SU-DHL-6 (cell line): ENCODE data around the gene NSRP1.
"Not testable (repeated sequence)": the region's sequence is repeated elsewhere in the genome, so short reads cannot be mapped to it uniquely, and the experiment has no call there.

Experiments
- H2AFZ ChIP-seq: fragments of 200-600 bp; sonication (generic); 2 replicates; pipeline ENCODE4 v1.6.1; 2014; ENCODE audit warnings: low read depth, mild to moderate bottlenecking, moderate library complexity, mixed read lengths, antibody characterized with exemption, low read length; ENCODE audit not compliant: severe bottlenecking
- H3F3A ChIP-seq: fragments of 200-600 bp; shearing (Covaris generic); 2 replicates; pipeline ENCODE4 v1.6.0; 2016; ENCODE audit warnings: antibody characterized with exemption, mild to moderate bottlenecking; ENCODE audit not compliant: insufficient read depth
- H3K27ac ChIP-seq: fragments of 200-600 bp; sonication (generic); 2 replicates; pipeline ENCODE4 v1.5.1; 2016; ENCODE audit warnings: low read depth, mild to moderate bottlenecking, low read length, moderate library complexity, mixed read lengths
- H3K27me3 ChIP-seq: fragments of 200-600 bp; sonication (generic), shearing (Covaris generic); 2 replicates; pipeline ENCODE4 v1.6.0; 2014; ENCODE audit warnings: mild to moderate bottlenecking, low read length
- H3K36me3 ChIP-seq: fragments of 200-600 bp; sonication (generic); 2 replicates; pipeline ENCODE4 v1.6.1; 2014; ENCODE audit warnings: mild to moderate bottlenecking, low read length, mixed read lengths
- H3K4me2 ChIP-seq: fragments of 300-600, 200-600 bp; shearing (Covaris generic), sonication (generic); 2 replicates; pipeline ENCODE4 v1.6.0; 2014; ENCODE audit warnings: low read length, low read depth, mild to moderate bottlenecking; ENCODE audit not compliant: poor library complexity, severe bottlenecking
- H3K4me3 ChIP-seq: fragments of 200-600 bp; sonication (generic); 2 replicates; pipeline ENCODE4 v1.5.1; 2014; ENCODE audit warnings: antibody characterized with exemption, low read length, mild to moderate bottlenecking, mixed read lengths; ENCODE audit not compliant: insufficient read depth, poor library complexity, severe bottlenecking
- H3K79me2 ChIP-seq: fragments of 200-600 bp; sonication (generic); 2 replicates; pipeline ENCODE4 v1.6.1; 2014; ENCODE audit warnings: mild to moderate bottlenecking, low read length, moderate library complexity; ENCODE audit not compliant: insufficient read depth
- H3K9ac ChIP-seq: fragments of 200-600 bp; sonication (generic); 2 replicates; pipeline ENCODE4 v1.7.0; 2014; ENCODE audit warnings: mild to moderate bottlenecking, low read length
- H3K9me2 ChIP-seq: fragments of 200-600 bp; sonication (generic); replicated peaks from 2 replicates; pipeline ENCODE4 v1.6.1; 2014; ENCODE audit warnings: low read length; ENCODE audit not compliant: insufficient read depth
- H3K9me3 ChIP-seq: fragments of 200-600 bp; sonication (generic); 2 replicates; pipeline ENCODE4 v1.6.1; 2014; ENCODE audit warnings: low read length, mixed read lengths; ENCODE audit not compliant: insufficient read depth
- H4K20me1 ChIP-seq: fragments of 200-600 bp; sonication (generic); 2 replicates; pipeline ENCODE4 v1.6.1; 2014; ENCODE audit warnings: low read depth, mild to moderate bottlenecking, antibody characterized with exemption, low read length, moderate library complexity, mixed read lengths
- EZH2phosphoT487 ChIP-seq: fragments of 200-600 bp; sonication (generic), shearing (Covaris generic); conservative IDR thresholded peaks from 2 replicates; pipeline ENCODE4 v1.6.1; 2018; ENCODE audit warnings: mild to moderate bottlenecking, antibody characterized with exemption, low read length, moderate library complexity, mixed read lengths
- TF ChIP-seq, protein P1 (sequence below): fragments of 200-600 bp; sonication (generic); IDR thresholded peaks from one replicate; pipeline ENCODE4 v1.5.1; 2017; ENCODE audit warnings: antibody characterized with exemption, mild to moderate bottlenecking, low read length, moderate library complexity; ENCODE audit not compliant: insufficient read depth, poor library complexity, severe bottlenecking

The NSRP1 gene

DNA sequence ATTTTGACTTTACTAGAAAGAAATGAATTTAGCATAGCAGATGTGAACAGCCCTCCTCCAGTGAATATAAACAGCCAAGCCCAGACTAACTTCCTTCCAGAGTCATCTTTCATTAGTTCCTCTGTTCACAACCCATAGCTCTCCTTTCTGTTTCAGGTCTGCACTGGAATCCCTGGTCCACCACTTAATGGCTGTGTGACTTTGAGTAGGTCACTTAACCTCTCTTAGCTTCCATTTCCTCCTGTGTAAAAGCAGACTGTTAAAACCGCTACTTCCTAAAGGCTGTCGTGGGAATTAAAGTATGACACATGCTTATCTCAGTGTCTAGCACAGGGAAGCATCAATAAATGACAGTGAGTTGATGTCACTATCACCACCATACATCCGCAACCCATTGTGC lies 111.4 kb downstream of the NSRP1 start:
- no peak overlapping the region for H2AFZ ChIP-seq
- no peak overlapping the region for H3K4me2 ChIP-seq
- no peak overlapping the region for H3K9ac ChIP-seq
- no peaks in the 10 kb centered on the region for H3F3A ChIP-seq
- TF ChIP-seq, protein P1, sequence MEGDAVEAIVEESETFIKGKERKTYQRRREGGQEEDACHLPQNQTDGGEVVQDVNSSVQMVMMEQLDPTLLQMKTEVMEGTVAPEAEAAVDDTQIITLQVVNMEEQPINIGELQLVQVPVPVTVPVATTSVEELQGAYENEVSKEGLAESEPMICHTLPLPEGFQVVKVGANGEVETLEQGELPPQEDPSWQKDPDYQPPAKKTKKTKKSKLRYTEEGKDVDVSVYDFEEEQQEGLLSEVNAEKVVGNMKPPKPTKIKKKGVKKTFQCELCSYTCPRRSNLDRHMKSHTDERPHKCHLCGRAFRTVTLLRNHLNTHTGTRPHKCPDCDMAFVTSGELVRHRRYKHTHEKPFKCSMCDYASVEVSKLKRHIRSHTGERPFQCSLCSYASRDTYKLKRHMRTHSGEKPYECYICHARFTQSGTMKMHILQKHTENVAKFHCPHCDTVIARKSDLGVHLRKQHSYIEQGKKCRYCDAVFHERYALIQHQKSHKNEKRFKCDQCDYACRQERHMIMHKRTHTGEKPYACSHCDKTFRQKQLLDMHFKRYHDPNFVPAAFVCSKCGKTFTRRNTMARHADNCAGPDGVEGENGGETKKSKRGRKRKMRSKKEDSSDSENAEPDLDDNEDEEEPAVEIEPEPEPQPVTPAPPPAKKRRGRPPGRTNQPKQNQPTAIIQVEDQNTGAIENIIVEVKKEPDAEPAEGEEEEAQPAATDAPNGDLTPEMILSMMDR: no peak
- TF ChIP-seq EZH2phosphoT487: no peak
- no peaks in the 10 kb centered on the region for H3K79me2 ChIP-seq
- no peak overlapping the region for H3K4me3 ChIP-seq
- no peaks in the 10 kb centered on the region for H3K27me3 ChIP-seq
- H4K20me1 ChIP-seq: no peaks in the 10 kb centered on the region
- H3K9me3 ChIP-seq: no peaks in the 10 kb centered on the region
- no peak overlapping the region for H3K27ac ChIP-seq
- no peaks in the 10 kb centered on the region for H3K9me2 ChIP-seq
- H3K36me3 ChIP-seq: no peaks in the 10 kb centered on the region

DNA sequence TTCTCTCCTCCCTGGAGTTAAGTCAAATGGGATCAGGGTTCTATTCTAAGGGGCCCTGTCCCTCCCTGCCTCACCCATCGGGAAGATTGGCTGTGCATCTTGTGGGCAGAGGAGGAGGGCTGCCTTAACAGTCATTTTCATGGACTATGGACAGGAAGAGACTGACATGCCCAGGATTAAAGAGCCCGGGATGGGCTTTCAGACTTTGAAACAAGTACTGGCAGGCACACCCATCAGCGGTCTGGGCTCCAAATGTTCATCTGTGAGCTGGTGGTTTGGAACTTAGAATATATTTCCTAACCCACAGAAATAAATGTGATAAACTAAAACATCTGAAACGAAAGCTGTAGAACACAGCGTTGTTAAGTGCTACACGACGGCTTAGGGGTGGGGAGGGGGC lies 112.4 kb downstream of the NSRP1 start:
- H2AFZ ChIP-seq: no peak overlapping the region
- no peak overlapping the region for H3K9ac ChIP-seq
- TF ChIP-seq, protein P1: no peak
- TF ChIP-seq EZH2phosphoT487: no peak
- no peaks in the 10 kb centered on the region for H3K27me3 ChIP-seq
- no peaks in the 10 kb centered on the region for H4K20me1 ChIP-seq
- H3K9me2 ChIP-seq: no peaks in the 10 kb centered on the region
- H3K9me3 ChIP-seq: no peaks in the 10 kb centered on the region
- no peaks in the 10 kb centered on the region for H3K79me2 ChIP-seq
- no peak overlapping the region for H3K4me3 ChIP-seq
- H3K36me3 ChIP-seq: no peaks in the 10 kb centered on the region
- H3F3A ChIP-seq: no peaks in the 10 kb centered on the region
- H3K4me2 ChIP-seq: no peak overlapping the region
- H3K27ac ChIP-seq: no peak overlapping the region

DNA sequence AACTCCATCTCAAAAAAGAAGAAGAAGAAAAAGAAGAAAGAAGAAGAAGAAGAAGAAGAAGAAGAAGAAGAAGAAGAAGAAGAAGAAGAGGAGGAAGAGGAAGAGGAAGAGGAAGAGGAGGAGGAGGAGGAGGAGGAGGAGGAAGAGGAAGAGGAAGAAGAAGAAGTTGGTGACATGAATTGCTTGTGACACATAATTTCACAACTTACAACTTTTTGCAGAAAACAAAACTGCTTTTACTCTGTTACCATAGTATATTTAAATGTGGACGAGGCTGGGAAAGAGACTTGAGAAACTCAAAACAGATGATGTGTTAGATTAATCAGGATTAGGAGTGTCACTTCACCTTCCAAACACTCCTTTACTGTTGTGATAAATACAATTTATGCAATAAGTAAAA lies 113.4 kb downstream of the NSRP1 start:
- H3K9ac ChIP-seq, H3K4me2 ChIP-seq, H3K36me3 ChIP-seq, H3F3A ChIP-seq, H3K79me2 ChIP-seq, H3K9me2 ChIP-seq, H3K27ac ChIP-seq, H3K27me3 ChIP-seq, H3K9me3 ChIP-seq, H4K20me1 ChIP-seq, H3K4me3 ChIP-seq: not testable (repeated sequence)
- peak overlapping the region; percentile 68 for H2AFZ ChIP-seq

DNA sequence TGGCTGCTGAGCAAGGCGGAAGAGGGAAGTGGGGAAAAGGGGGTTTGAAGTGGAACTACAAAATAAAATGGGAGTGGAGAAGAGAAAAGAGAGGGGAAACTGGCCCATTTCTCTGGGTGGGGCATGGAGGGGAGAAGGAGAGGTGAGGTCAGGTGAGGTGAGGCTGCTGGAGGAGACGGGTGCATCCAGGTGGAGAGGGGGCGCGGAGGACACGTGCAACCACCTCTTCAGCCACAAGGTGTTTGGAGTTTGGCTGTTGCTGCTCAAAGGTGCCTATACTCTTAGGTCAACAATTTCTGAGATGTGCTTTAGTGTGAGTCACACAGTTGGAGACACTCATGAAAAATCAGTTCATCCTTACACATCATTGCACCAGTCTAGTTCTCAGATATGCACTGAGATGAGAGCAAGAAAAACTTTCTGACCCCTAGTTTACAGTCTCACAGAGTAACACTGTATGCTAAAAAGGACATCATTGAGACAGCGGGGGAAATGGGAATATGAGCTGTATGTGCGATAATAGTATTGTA lies 114.0 kb downstream of the NSRP1 start:
- H2AFZ ChIP-seq: peak overlapping the region; percentile 68
- no peaks in the 10 kb centered on the region for H3K79me2 ChIP-seq
- H3K4me2 ChIP-seq: no peak overlapping the region
- no peaks in the 10 kb centered on the region for H3K36me3 ChIP-seq
- H3K4me3 ChIP-seq: no peak overlapping the region
- TF ChIP-seq, protein P1: no peak
- no peaks in the 10 kb centered on the region for H3K9me3 ChIP-seq
- H3K27ac ChIP-seq: no peak overlapping the region
- H4K20me1 ChIP-seq: no peaks in the 10 kb centered on the region
- H3K27me3 ChIP-seq: no peaks in the 10 kb centered on the region
- no peak overlapping the region for H3K9ac ChIP-seq
- no peaks in the 10 kb centered on the region for H3K9me2 ChIP-seq
- H3F3A ChIP-seq: no peaks in the 10 kb centered on the region
